ENCODE data around the gene KREMEN1. TPM values are rescaled to one million over a fixed set of nuclear protein-coding genes. Genes with fewer than 3 reads are reported as not detected.

The KREMEN1 gene
- total RNA-seq, 1 experiment from 2014 or later, result 31.9 TPM

- Histone ChIP-seq H3K9ac (ENCODE audit: low read length) (no peak overlapping the region), H3K4me1 (ENCODE audit: control insufficient read depth in 1 of 2, insufficient read depth in 2 of 2, low read length in 2 of 2) (no peaks in the 10 kb centered on the region), H3K9me2 (ENCODE audit: insufficient read depth) (no peaks in the 10 kb centered on the region), H3K27me3 (ENCODE audit: insufficient read depth, low read length) (no peaks in the 10 kb centered on the region), H3K4me3 (replicated peaks in 1 of 2; ENCODE audit: low read depth in 1 of 2, low read length in 2 of 2) (no peak overlapping the region), H3K27ac (ENCODE audit: low read depth, low read length) (no peak overlapping the region), H3K4me2 (ENCODE audit: low read length) (no peak overlapping the region), H3K36me3 (ENCODE audit: control insufficient read depth in 1 of 2, insufficient read depth in 2 of 2, low read length in 2 of 2) (no peaks in the 10 kb centered on the region), H3K9me3 (ENCODE audit: control insufficient read depth in 1 of 2, insufficient read depth in 1 of 2, low read depth in 1 of 2, low read length in 2 of 2) (no peaks in the 10 kb centered on the region), H4K20me1 (ENCODE audit: insufficient read depth) (no peaks in the 10 kb centered on the region), H3K79me2 (ENCODE audit: insufficient read depth, low read length) (no peaks in the 10 kb centered on the region), H2AFZ (ENCODE audit: low read depth, low read length, poor library complexity, severe bottlenecking) (no peak overlapping the region)
- DNase-seq (ENCODE audit: low read depth, low spot score) (no peak), ATAC-seq (no peak)
- TF ChIP-seq CBX3 (IDR thresholded peaks at IDR 0.05; ENCODE audit: low read depth) (no peak), CEBPB (IDR thresholded peaks at IDR 0.05; ENCODE audit: low read depth) (no peak), ELF1 (IDR thresholded peaks at IDR 0.05; ENCODE audit: borderline replicate concordance, low read depth) (no peak), EGR1 (IDR thresholded peaks at IDR 0.05; ENCODE audit: low read depth) (no peak), YY1 (IDR thresholded peaks at IDR 0.05; ENCODE audit: extremely low read depth, insufficient replicate concordance, low read depth, low read length) (no peak), TCF7L2 (IDR thresholded peaks at IDR 0.05; ENCODE audit: borderline replicate concordance, extremely low read depth, insufficient read depth, insufficient read length) (no peak), ATF3 (IDR thresholded peaks at IDR 0.05) (no peak), REST (IDR thresholded peaks at IDR 0.05; ENCODE audit: low read depth) (no peak), SIN3A (IDR thresholded peaks at IDR 0.05; ENCODE audit: low read depth) (no peak), FOSL1 (IDR thresholded peaks at IDR 0.05; ENCODE audit: low read depth) (no peak), EZH2phosphoT487 (IDR thresholded peaks at IDR 0.05; ENCODE audit: borderline replicate concordance) (no peak), POLR2AphosphoS5 (IDR thresholded peaks at IDR 0.05; ENCODE audit: low read depth, low read length) (no peak), ZNF274 (IDR thresholded peaks at IDR 0.05; ENCODE audit: low read depth, low read length) (no peak), JUND (IDR thresholded peaks at IDR 0.05) (no peak)
- TF ChIP-seq, protein P1, sequence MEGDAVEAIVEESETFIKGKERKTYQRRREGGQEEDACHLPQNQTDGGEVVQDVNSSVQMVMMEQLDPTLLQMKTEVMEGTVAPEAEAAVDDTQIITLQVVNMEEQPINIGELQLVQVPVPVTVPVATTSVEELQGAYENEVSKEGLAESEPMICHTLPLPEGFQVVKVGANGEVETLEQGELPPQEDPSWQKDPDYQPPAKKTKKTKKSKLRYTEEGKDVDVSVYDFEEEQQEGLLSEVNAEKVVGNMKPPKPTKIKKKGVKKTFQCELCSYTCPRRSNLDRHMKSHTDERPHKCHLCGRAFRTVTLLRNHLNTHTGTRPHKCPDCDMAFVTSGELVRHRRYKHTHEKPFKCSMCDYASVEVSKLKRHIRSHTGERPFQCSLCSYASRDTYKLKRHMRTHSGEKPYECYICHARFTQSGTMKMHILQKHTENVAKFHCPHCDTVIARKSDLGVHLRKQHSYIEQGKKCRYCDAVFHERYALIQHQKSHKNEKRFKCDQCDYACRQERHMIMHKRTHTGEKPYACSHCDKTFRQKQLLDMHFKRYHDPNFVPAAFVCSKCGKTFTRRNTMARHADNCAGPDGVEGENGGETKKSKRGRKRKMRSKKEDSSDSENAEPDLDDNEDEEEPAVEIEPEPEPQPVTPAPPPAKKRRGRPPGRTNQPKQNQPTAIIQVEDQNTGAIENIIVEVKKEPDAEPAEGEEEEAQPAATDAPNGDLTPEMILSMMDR (IDR thresholded peaks at IDR 0.05 in 2 of 3, conservative IDR thresholded peaks at IDR 0.05 in 1 of 3; ENCODE audit: borderline replicate concordance in 1 of 3, insufficient read depth in 1 of 3, low read depth in 2 of 3, low read length in 2 of 3), result no peak
- TF ChIP-seq, protein P2, sequence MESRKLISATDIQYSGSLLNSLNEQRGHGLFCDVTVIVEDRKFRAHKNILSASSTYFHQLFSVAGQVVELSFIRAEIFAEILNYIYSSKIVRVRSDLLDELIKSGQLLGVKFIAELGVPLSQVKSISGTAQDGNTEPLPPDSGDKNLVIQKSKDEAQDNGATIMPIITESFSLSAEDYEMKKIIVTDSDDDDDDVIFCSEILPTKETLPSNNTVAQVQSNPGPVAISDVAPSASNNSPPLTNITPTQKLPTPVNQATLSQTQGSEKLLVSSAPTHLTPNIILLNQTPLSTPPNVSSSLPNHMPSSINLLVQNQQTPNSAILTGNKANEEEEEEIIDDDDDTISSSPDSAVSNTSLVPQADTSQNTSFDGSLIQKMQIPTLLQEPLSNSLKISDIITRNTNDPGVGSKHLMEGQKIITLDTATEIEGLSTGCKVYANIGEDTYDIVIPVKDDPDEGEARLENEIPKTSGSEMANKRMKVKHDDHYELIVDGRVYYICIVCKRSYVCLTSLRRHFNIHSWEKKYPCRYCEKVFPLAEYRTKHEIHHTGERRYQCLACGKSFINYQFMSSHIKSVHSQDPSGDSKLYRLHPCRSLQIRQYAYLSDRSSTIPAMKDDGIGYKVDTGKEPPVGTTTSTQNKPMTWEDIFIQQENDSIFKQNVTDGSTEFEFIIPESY (IDR thresholded peaks at IDR 0.05; ENCODE audit: extremely low read depth, insufficient replicate concordance, low read length), result no peak
- POLR2A ChIA-PET, result no interaction called here
- BruUV-seq (replicated peaks), result no TSS peak
- intact Hi-C loops (cut with micrococcal nuclease), result no loop called here
- RAD21 ChIA-PET (ENCODE audit: low non-redundant PET in 1 of 2, low total read pairs in 2 of 2, uncharacterized antibody in 2 of 2, unreplicated experiment in 2 of 2), result no interaction called here
- CTCF ChIA-PET, result no interaction called here
These were observed 112.1 kb downstream of the KREMEN1 start for GRCh38 chr22:29184849-29185490.
